HEK293 (cell line): Measurements from ENCODE around the gene EPHX1.

Source experiments
- CTCF ChIA-PET: fragments of 350-600 bp; formaldehyde crosslinking; extraction: SDS; loops from one replicate; lab custom pipeline; 2021; ENCODE audit warnings: antibody characterized with exemption; lab: Yijun Ruan, JAX
- POLR2A ChIA-PET: fragments of 300-600 bp; formaldehyde crosslinking; extraction: SDS; loops from one replicate; lab custom pipeline; 2020; ENCODE audit warnings: antibody characterized with exemption, inconsistent platforms; lab: Yijun Ruan, JAX
- H3K27ac ChIP-seq: fragments of 200-500 bp; sonication (Bioruptor generic); 2 replicates; pipeline ENCODE4 v1.5.1; 2014; ENCODE audit warnings: low read depth, low read length, control low read depth, inconsistent platforms; ENCODE audit errors: extremely low read depth
- H3K36me3 ChIP-seq, 2 experiments: fragments of 200-500 bp in 1 of 2; sonication (Bioruptor generic) in 1 of 2; 1 replicate in 1 of 2; 2 replicates in 1 of 2; pipeline ENCODE4 v1.5.1; 2014 to 2017; ENCODE audit warnings: inconsistent platforms in 2 of 2, low read length in 2 of 2; ENCODE audit not compliant: control insufficient read depth in 2 of 2, insufficient read depth in 1 of 2
- H3K4me1 ChIP-seq: fragments of 200-500 bp; sonication (Bioruptor generic); 2 replicates; pipeline ENCODE4 v1.5.1; 2014; ENCODE audit warnings: mild to moderate bottlenecking, low read length, inconsistent platforms; ENCODE audit not compliant: control insufficient read depth, insufficient read depth
- H3K4me3 ChIP-seq: 2 replicates; pipeline ENCODE4 v1.5.1; 2011; ENCODE audit warnings: low read depth, mild to moderate bottlenecking, control low read depth, low read length, moderate library complexity
- H3K9me3 ChIP-seq: fragments of 200-500 bp; sonication (Bioruptor generic); 2 replicates; pipeline ENCODE4 v1.5.1; 2014; ENCODE audit warnings: low read depth, low read length, inconsistent platforms; ENCODE audit not compliant: control insufficient read depth, insufficient read depth
- GFI1B ChIP-seq: fragments of 450-650 bp; formaldehyde crosslinking; IDR thresholded peaks from 2 replicates; pipeline ENCODE4 v1.5.1; 2016; ENCODE audit warnings: missing biosample characterization, missing genetic modification characterization
- KLF16 ChIP-seq: fragments of 450-650 bp; formaldehyde crosslinking; IDR thresholded peaks from 2 replicates; pipeline ENCODE4 v1.5.1; 2017; ENCODE audit warnings: missing biosample characterization, missing genetic modification characterization
- MZF1 ChIP-seq: fragments of 450-650 bp; formaldehyde crosslinking; IDR thresholded peaks from 2 replicates; pipeline ENCODE4 v1.5.1; 2017; ENCODE audit warnings: missing biosample characterization, missing genetic modification characterization, borderline replicate concordance
- OSR2 ChIP-seq: fragments of 450-650 bp; formaldehyde crosslinking; IDR thresholded peaks from 2 replicates; pipeline ENCODE4 v1.5.1; 2016; ENCODE audit warnings: missing biosample characterization, missing genetic modification characterization
- PRDM10 ChIP-seq: fragments of 450-650 bp; formaldehyde crosslinking; IDR thresholded peaks from 2 replicates; pipeline ENCODE4 v1.5.1; 2016; ENCODE audit warnings: missing biosample characterization, missing genetic modification characterization
- PRDM4 ChIP-seq: fragments of 450-650 bp; formaldehyde crosslinking; IDR thresholded peaks from 2 replicates; pipeline ENCODE4 v1.5.1; 2017; ENCODE audit warnings: missing biosample characterization, missing genetic modification characterization
- SP7 ChIP-seq: fragments of 450-650 bp; formaldehyde crosslinking; IDR thresholded peaks from 2 replicates; pipeline ENCODE4 v1.5.1; 2016; ENCODE audit warnings: missing biosample characterization, missing genetic modification characterization
- TRIM28 ChIP-seq: IDR thresholded peaks from 2 replicates; pipeline ENCODE4 v1.6.1; 2011; ENCODE audit warnings: low read length, control low read depth, borderline replicate concordance
- ZBTB49 ChIP-seq: fragments of 450-650 bp; formaldehyde crosslinking; IDR thresholded peaks from 2 replicates; pipeline ENCODE4 v1.5.1; 2016; ENCODE audit warnings: missing biosample characterization, missing genetic modification characterization, low read depth
- ZBTB7A ChIP-seq: fragments of 450-650 bp; formaldehyde crosslinking; IDR thresholded peaks from 2 replicates; pipeline ENCODE4 v1.5.1; 2016; ENCODE audit warnings: low read depth, missing biosample characterization, missing genetic modification characterization
- ZNF146 ChIP-seq: fragments of 450-650 bp; formaldehyde crosslinking; IDR thresholded peaks from 2 replicates; pipeline ENCODE4 v1.5.1; 2016; ENCODE audit warnings: missing biosample characterization, missing genetic modification characterization
- ZNF549 ChIP-seq: fragments of 450-650 bp; IDR thresholded peaks from 2 replicates; pipeline ENCODE4 v1.5.1; 2018; ENCODE audit warnings: missing biosample characterization, missing genetic modification characterization, mild to moderate bottlenecking, inconsistent platforms, moderate library complexity
- ZNF610 ChIP-seq: fragments of 450-650 bp; formaldehyde crosslinking; IDR thresholded peaks from 2 replicates; pipeline ENCODE4 v1.5.1; 2016; ENCODE audit warnings: missing biosample characterization, missing genetic modification characterization, borderline replicate concordance
- ZNF639 ChIP-seq: fragments of 450-650 bp; formaldehyde crosslinking; IDR thresholded peaks from 2 replicates; pipeline ENCODE4 v1.5.1; 2016; ENCODE audit warnings: missing biosample characterization, missing genetic modification characterization

The EPHX1 gene

GRCh38 chr1:225834417-225835329, 24.7 kb downstream of the EPHX1 start (continued):
- TF ChIP-seq ZNF549 (tag by site-specific recombination) (no peak), MZF1 (tag by site-specific recombination) (peak; percentile 40; the same call in 1 of the 2 replicates), ZNF146 (tag by site-specific recombination) (no peak), ZNF639 (tag by site-specific recombination) (no peak), TRIM28 (no peak), KLF16 (tag by site-specific recombination) (0 out of 2 replicates have a peak, but pooled peaks have one; percentile 35), SP7 (tag by site-specific recombination) (peak; percentile 80; the same call in 1 of the 2 replicates), OSR2 (tag by site-specific recombination) (peak; percentile 64; the same call in 1 of the 2 replicates), GFI1B (tag by site-specific recombination) (peak; percentile 90)

- ChIA-PET CTCF (interaction anchor here (0.7 to 1.6 kb wide), 4 partner anchors 10 to 483 kb away, joined by 3 to 6 read pairs (median 4); no protein-coding TSS in a partner anchor), POLR2A (no interaction called here)
- no peaks in the 10 kb centered on the region for H3K4me1 ChIP-seq
- TF ChIP-seq PRDM10 (tag by site-specific recombination) = 0 out of 2 replicates have a peak, but pooled peaks have one; percentile 37
- TF ChIP-seq ZBTB7A (tag by site-specific recombination) = no peak
- TF ChIP-seq ZNF610 (tag by site-specific recombination) = no peak
- TF ChIP-seq ZBTB49 = no peak
- no peak for TF ChIP-seq GFI1B (tag by site-specific recombination)
- no peak for TF ChIP-seq PRDM4 (tag by site-specific recombination)
- peaks cover 28 to 59% of the 10 kb centered on the region in 2 experiments for H3K36me3 ChIP-seq
- no peaks in the 10 kb centered on the region for H3K9me3 ChIP-seq
- no peak overlapping the region for H3K27ac ChIP-seq
- no peak overlapping the region for H3K4me3 ChIP-seq
These were observed 25.9 kb downstream of the EPHX1 start for GRCh38 chr1:225835856-225836255.
